ENCODE results near the gene RSKR. TPM values are rescaled to one million over a fixed set of nuclear protein-coding genes. Genes with fewer than 3 reads are reported as not detected.

The RSKR gene
- total and polyA plus RNA-seq, 9 of the 15 experiments (the other 6 are each of a cell fraction or from before 2014, with no cell fraction given): 1.4 to 42.3 (median 16.2) TPM

- TF ChIP-seq TRIM25 (IDR thresholded peaks at IDR 0.05; ENCODE audit: borderline replicate concordance) (no peak), PML (IDR thresholded peaks at IDR 0.05; ENCODE audit: low read length) (peak; percentile 69), RHOXF2B (CRISPR knock-in tag; conservative IDR thresholded peaks at IDR 0.05) (no peak), SIN3A (IDR thresholded peaks at IDR 0.05; ENCODE audit: borderline replicate concordance in 2 of 2, control insufficient read depth in 1 of 2, low read depth in 2 of 2, low read length in 2 of 2) (peak in 1 of 2 experiments; percentile 77; a peak in 1 of 4 replicates), DACH1 (IDR thresholded peaks at IDR 0.05; ENCODE audit: partially characterized antibody) (no peak), EGR1 (conservative IDR thresholded peaks at IDR 0.05) (no peak), BCLAF1 (IDR thresholded peaks at IDR 0.05; ENCODE audit: borderline replicate concordance in 1 of 2, control insufficient read depth in 1 of 2, low read depth in 2 of 2, low read length in 1 of 2) (no peak), ZNF518B (CRISPR knock-in tag; IDR thresholded peaks at IDR 0.05) (no peak), HNRNPUL1 (IDR thresholded peaks at IDR 0.05; ENCODE audit: low read length) (no peak), ESRRB (CRISPR knock-in tag; IDR thresholded peaks at IDR 0.05; ENCODE audit: borderline replicate concordance) (no peak), PHB2 (IDR thresholded peaks at IDR 0.05; ENCODE audit: low read depth) (no peak), CEBPB (tag; IDR thresholded peaks at IDR 0.05) (no peak), RUNX1 (IDR thresholded peaks at IDR 0.05; ENCODE audit: low read depth) (no peak), ETS1 (conservative IDR thresholded peaks at IDR 0.05; ENCODE audit: control insufficient read depth, low read depth, low read length) (peak; percentile 70), RBM34 (IDR thresholded peaks at IDR 0.05; ENCODE audit: borderline replicate concordance, insufficient read depth, low read length) (no peak), HCFC1 (IDR thresholded peaks at IDR 0.05; ENCODE audit: low read depth, low read length) (peak; percentile 54), DLX4 (CRISPR knock-in tag; IDR thresholded peaks at IDR 0.05) (no peak)
These were observed 42.4 kb downstream of the RSKR start, which contains the start of gene PIGS (continued) for GRCh38 chr17:28571361-28572122.

All from K562 (cell line).